CD4-positive, alpha-beta T cell (primary cell): ENCODE data around the gene STIMATE. TPM values are rescaled to one million over a fixed set of nuclear protein-coding genes. Genes with fewer than 3 reads are reported as not detected.

Source experiments
- ATAC-seq: fragments of 200-7000 bp; cut with Tn5 transposase; one replicate; pipeline ENCODE4 v1.10.0; 2022; ENCODE audit warnings: mild to moderate bottlenecking; ENCODE audit not compliant: poor library complexity
- CTCF ChIA-PET: fragments of 350-600 bp; sonication (Branson Sonifier 250); formaldehyde crosslinking; loops from one replicate; lab custom pipeline; 2021; ENCODE audit warnings: antibody characterized with exemption, inconsistent platforms; lab: Charles Lee
- POLR2A ChIA-PET: fragments of 350-600 bp; sonication (Branson Sonifier 250); formaldehyde crosslinking; loops from one replicate; lab custom pipeline; 2021; ENCODE audit warnings: antibody characterized with exemption, inconsistent platforms; lab: Charles Lee
- DNase-seq, 14 experiments: peaks; one replicate each; pipeline ENCODE4 v3.0.0-alpha.2; 2013 to 2020; ENCODE audit warnings: mixed read lengths in 2 of 14
- H3K27ac ChIP-seq, 2 donors: one replicate each; pipeline versions ENCODE4 v1.5.1 to v1.7.0; 2013; ENCODE audit warnings: low read length in 2 of 2, low read depth in 1 of 2, mild to moderate bottlenecking in 1 of 2
- H3K27me3 ChIP-seq, 2 experiments: 1 replicate in 1 of 2; 2 replicates in 1 of 2; pipeline versions ENCODE4 v1.6.1 to v1.7.0; 2013; ENCODE audit warnings: low read length in 2 of 2, control low read depth in 1 of 2, mild to moderate bottlenecking in 1 of 2, moderate library complexity in 1 of 2; ENCODE audit not compliant: insufficient read depth in 2 of 2, control insufficient read depth in 1 of 2
- H3K36me3 ChIP-seq: one replicate; pipeline ENCODE4 v1.6.1; 2013; ENCODE audit warnings: low read length, control low read depth; ENCODE audit not compliant: insufficient read depth
- H3K4me1 ChIP-seq: one replicate; pipeline ENCODE4 v1.6.1; 2013; ENCODE audit warnings: low read length, control low read depth; ENCODE audit not compliant: insufficient read depth
- H3K4me3 ChIP-seq: one replicate; pipeline ENCODE4 v1.5.1; 2013; ENCODE audit warnings: mild to moderate bottlenecking, low read length, moderate library complexity
- H3K9me3 ChIP-seq, 2 experiments: 1 replicate in 1 of 2; 2 replicates in 1 of 2; pipeline versions ENCODE4 v1.6.1 to v1.7.0; 2013; ENCODE audit warnings: low read length in 2 of 2, mild to moderate bottlenecking in 2 of 2, control low read depth in 1 of 2, moderate library complexity in 1 of 2; ENCODE audit not compliant: control insufficient read depth in 1 of 2, insufficient read depth in 1 of 2
- H3K27ac Mint-ChIP-seq: one replicate; pipeline ENCODE4 v1.8.0; 2020; ENCODE audit warnings: mixed read lengths
- H3K27me3 Mint-ChIP-seq: one replicate; pipeline ENCODE4 v1.8.0; 2021; ENCODE audit warnings: mixed read lengths
- H3K36me3 Mint-ChIP-seq: one replicate; pipeline ENCODE4 v1.8.0; 2021; ENCODE audit warnings: low read depth, mixed read lengths
- H3K4me1 Mint-ChIP-seq: one replicate; pipeline ENCODE4 v1.8.0; 2021; ENCODE audit warnings: low read depth, mixed read lengths
- H3K4me3 Mint-ChIP-seq: one replicate; pipeline ENCODE4 v1.8.0; 2020; ENCODE audit warnings: mild to moderate bottlenecking, mixed read lengths
- H3K9me3 Mint-ChIP-seq: one replicate; pipeline ENCODE4 v1.8.0; 2020; ENCODE audit warnings: mixed read lengths
- CTCF ChIP-seq: fragments of 200-600 bp; IDR thresholded peaks from one replicate; pipeline ENCODE4 v1.8.0; 2022; ENCODE audit warnings: antibody characterized with exemption, mild to moderate bottlenecking
- intact Hi-C, 2 experiments: fragments of 100-400 bp; cut with DNase I in 1 of 2; cut with micrococcal nuclease in 1 of 2; formaldehyde crosslinking; loops; one replicate each; pipeline versions ENCODE4 v1.15.1 to v1.9.0; 2023 to 2025; cut with DNase I, micrococcal nuclease
- total RNA-seq, 174 experiments: library from RNA in 2 of 174; stranded (reverse) in 2 of 174; gene quantifications; one replicate each; pipeline ENCODE4 v1.2.3 and lab custom pipeline; 2021 to 2026

The STIMATE gene
- total RNA-seq, 2 experiments from 2014 or later = 39.8 to 42.6 TPM

DNA sequence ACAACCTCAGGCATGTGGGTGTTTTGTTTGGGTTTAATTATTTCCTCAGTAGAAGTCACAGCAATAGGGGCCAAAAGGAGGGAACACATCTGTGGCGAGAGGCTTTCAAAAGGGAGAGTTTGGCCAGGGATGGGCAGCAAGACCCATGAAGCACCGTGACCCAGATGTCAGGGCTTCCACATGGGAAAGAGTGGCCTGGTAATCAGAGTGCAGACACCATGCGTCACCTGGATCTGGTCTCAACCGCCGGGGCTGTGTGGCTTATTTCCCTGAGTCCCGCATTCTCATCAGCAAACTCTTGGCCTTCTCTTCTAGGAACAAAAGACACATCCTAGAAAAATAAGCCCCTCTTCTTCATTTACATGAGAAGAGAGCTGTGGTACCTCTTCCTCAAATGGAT is 50.1 kb downstream of the STIMATE start:
- POLR2A ChIA-PET = no interaction called here
- CTCF ChIA-PET = no interaction called here

DNA sequence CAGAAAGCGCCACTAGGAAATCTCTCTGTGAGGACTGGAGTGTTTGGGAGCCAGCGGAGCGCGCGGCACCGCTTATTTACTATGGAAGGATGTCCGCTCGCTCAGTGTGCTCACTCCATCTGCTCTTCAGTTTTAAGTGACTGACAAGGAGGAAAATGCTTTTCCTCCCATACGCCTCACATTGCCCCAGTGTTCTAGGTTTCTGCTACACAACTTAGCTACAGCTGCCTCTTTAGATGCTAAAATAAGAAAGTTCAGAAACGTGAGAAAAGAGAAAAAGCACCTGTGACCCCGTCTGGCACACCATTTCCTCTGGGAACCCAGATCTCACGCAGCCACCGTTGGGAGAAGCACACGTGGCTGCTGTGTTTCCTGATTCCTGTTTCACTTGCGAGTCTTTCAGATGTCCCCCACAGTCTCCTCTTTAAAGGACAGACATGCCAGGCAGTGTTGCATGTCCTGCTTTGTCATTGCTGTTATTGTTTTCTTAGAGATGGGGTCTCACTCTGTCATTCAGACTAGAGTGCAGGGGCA is 50.8 kb downstream of the STIMATE start:
- Mint-ChIP-seq H3K27me3 (no peaks in the 10 kb centered on the region), H3K27ac (no peak overlapping the region), H3K36me3 (peaks cover 61% of the 10 kb centered on the region), H3K9me3 (no peaks in the 10 kb centered on the region), H3K4me3 (no peak overlapping the region), H3K4me1 (peaks cover 12% of the 10 kb centered on the region)
- ATAC-seq (no peak), DNase-seq (no peak)
- intact Hi-C loops = no loop called here
- ChIA-PET POLR2A (no interaction called here), CTCF (no interaction called here)
- Histone ChIP-seq H3K4me1 (no peaks in the 10 kb centered on the region), H3K27me3 (no peaks in the 10 kb centered on the region), H3K36me3 (peaks cover 69% of the 10 kb centered on the region), H3K9me3 (no peaks in the 10 kb centered on the region), H3K4me3 (no peak overlapping the region), H3K27ac (no peak overlapping the region)
- TF ChIP-seq CTCF = no peak

More for the DNA sequence above, 50.1 kb downstream of the STIMATE start:
- no peak overlapping the region for H3K27ac Mint-ChIP-seq
- H3K4me3 Mint-ChIP-seq = no peak overlapping the region
- H3K4me1 Mint-ChIP-seq = peaks cover 12% of the 10 kb centered on the region
- H3K4me1 ChIP-seq = no peaks in the 10 kb centered on the region
- no peaks in the 10 kb centered on the region for H3K27me3 ChIP-seq
- DNase-seq (no peak), ATAC-seq (no peak)
- H3K27ac ChIP-seq = no peak overlapping the region
- no peak for TF ChIP-seq CTCF
- H3K27me3 Mint-ChIP-seq = no peaks in the 10 kb centered on the region
- no peak overlapping the region for H3K4me3 ChIP-seq
- H3K9me3 Mint-ChIP-seq = no peaks in the 10 kb centered on the region
- no peaks in the 10 kb centered on the region for H3K9me3 ChIP-seq
- intact Hi-C loops = no loop called here
- peaks cover 62% of the 10 kb centered on the region for H3K36me3 Mint-ChIP-seq
- peaks cover 69% of the 10 kb centered on the region for H3K36me3 ChIP-seq

- H3K36me3 ChIP-seq = peaks cover 66% of the 10 kb centered on the region
- peak; percentile 48 for ATAC-seq
- Mint-ChIP-seq H3K36me3 (peaks cover 60% of the 10 kb centered on the region), H3K27me3 (no peaks in the 10 kb centered on the region), H3K4me3 (no peak overlapping the region), H3K27ac (no peak overlapping the region), H3K9me3 (no peaks in the 10 kb centered on the region), H3K4me1 (peaks cover 12% of the 10 kb centered on the region)
- ChIA-PET CTCF (no interaction called here), POLR2A (no interaction called here)
- no peaks in the 10 kb centered on the region for H3K27me3 ChIP-seq
- peak in 6 of 14 experiments; percentile 9 to 38 (median 19) for DNase-seq
- intact Hi-C loops = no loop called here
- H3K9me3 ChIP-seq = no peaks in the 10 kb centered on the region
- no peak overlapping the region for H3K27ac ChIP-seq
- peak; percentile 57 for TF ChIP-seq CTCF
- H3K4me1 ChIP-seq = no peaks in the 10 kb centered on the region
- no peak overlapping the region for H3K4me3 ChIP-seq
These were observed 51.5 kb downstream of the STIMATE start for GRCh38 chr3:52845691-52846431.
